Caco-2 (cell line): ENCODE data around the gene STK26. TPM values are rescaled to one million over a fixed set of nuclear protein-coding genes. Genes with fewer than 3 reads are reported as not detected.

Experiments used
- BruUV-seq: library from RNA; stranded (reverse); fragments of 400-500 nt; replicated peaks from 2 replicates; lab custom pipeline; 2021; lab: Mats Ljungman, UMichigan
- CTCF ChIA-PET: fragments of 300-600 bp; sonication (Branson Sonifier 250); formaldehyde crosslinking; loops from one replicate; lab custom pipeline; 2022; ENCODE audit warnings: antibody characterized with exemption; lab: Charles Lee
- POLR2A ChIA-PET: fragments of 300-600 bp; sonication (Branson Sonifier 250); formaldehyde crosslinking; loops from one replicate; lab custom pipeline; 2022; ENCODE audit warnings: antibody characterized with exemption; lab: Charles Lee
- DNase-seq, 2 experiments: peaks; one replicate each; pipeline versions ENCODE4 v3.0.0 to v3.0.0-alpha.2; 2020 to 2022
- H3K27me3 ChIP-seq: replicated peaks from 2 replicates; pipeline ENCODE4 v1.6.0; 2011; ENCODE audit warnings: low read length; ENCODE audit not compliant: control insufficient read depth, insufficient read depth
- H3K36me3 ChIP-seq: 2 replicates; pipeline ENCODE4 v1.5.1; 2011; ENCODE audit warnings: low read length; ENCODE audit not compliant: control insufficient read depth, insufficient read depth
- H3K4me1 ChIP-seq: fragments of 250-450 bp; sonication (Bioruptor Pico); 2 replicates; pipeline ENCODE4 v1.5.1; 2020; ENCODE audit warnings: mild to moderate bottlenecking
- H3K4me3 ChIP-seq: 2 replicates; pipeline ENCODE4 v1.5.1; 2011; ENCODE audit warnings: low read depth, mild to moderate bottlenecking, control low read depth, low read length
- H3K9me3 ChIP-seq: fragments of 250-450 bp; sonication (Bioruptor Pico); 2 replicates; pipeline ENCODE4 v1.5.1; 2020; ENCODE audit warnings: mild to moderate bottlenecking, moderate library complexity
- H3K27ac Mint-ChIP-seq: one replicate; pipeline ENCODE4 v1.8.0; 2022; ENCODE audit warnings: mixed read lengths; ENCODE audit not compliant: unreplicated experiment
- H3K27me3 Mint-ChIP-seq: one replicate; pipeline ENCODE4 v1.8.0; 2022; ENCODE audit warnings: mixed read lengths; ENCODE audit not compliant: insufficient read depth, unreplicated experiment
- H3K36me3 Mint-ChIP-seq: one replicate; pipeline ENCODE4 v1.8.0; 2022; ENCODE audit warnings: mild to moderate bottlenecking, mixed read lengths; ENCODE audit not compliant: insufficient read depth, unreplicated experiment
- H3K4me1 Mint-ChIP-seq: one replicate; pipeline ENCODE4 v1.8.0; 2022; ENCODE audit warnings: low read depth, mixed read lengths; ENCODE audit not compliant: unreplicated experiment
- H3K4me3 Mint-ChIP-seq: one replicate; pipeline ENCODE4 v1.8.0; 2022; ENCODE audit warnings: mild to moderate bottlenecking, moderate library complexity, mixed read lengths; ENCODE audit not compliant: unreplicated experiment
- H3K9me3 Mint-ChIP-seq: one replicate; pipeline ENCODE4 v1.8.0; 2022; ENCODE audit warnings: mixed read lengths; ENCODE audit not compliant: unreplicated experiment
- CTCF ChIP-seq, 2 experiments: fragments of 200-600 bp in 1 of 2; IDR thresholded peaks; 1 replicate in 1 of 2; 2 replicates in 1 of 2; pipeline versions ENCODE4 v1.5.1 to v1.8.0; 2011 to 2022; ENCODE audit warnings: antibody characterized with exemption in 1 of 2, control low read depth in 1 of 2, inconsistent platforms in 1 of 2, low read depth in 1 of 2, low read length in 1 of 2, mild to moderate bottlenecking in 1 of 2, moderate library complexity in 1 of 2; ENCODE audit not compliant: insufficient read depth in 1 of 2, severe bottlenecking in 1 of 2, unreplicated experiment in 1 of 2
- intact Hi-C: fragments of 100-400 bp; cut with micrococcal nuclease; formaldehyde crosslinking; loops from one replicate; pipeline ENCODE4 v1.10.0; 2022; ENCODE audit not compliant: unreplicated experiment
- total RNA-seq: library from RNA; stranded (reverse); gene quantifications from 2 replicates; pipeline ENCODE4 v1.2.3, GENCODE V29; 2022

Gene STK26
- total RNA-seq, 1 experiment from 2014 or later = 37.1 TPM

- Histone ChIP-seq H3K36me3 (no peaks in the 10 kb centered on the region), H3K4me1 (peaks cover 6% of the 10 kb centered on the region), H3K27me3 (no peaks in the 10 kb centered on the region), H3K9me3 (no peaks in the 10 kb centered on the region), H3K4me3 (no peak overlapping the region)
- peaks cover 4% of the 10 kb centered on the region for H3K27me3 Mint-ChIP-seq
- ChIA-PET CTCF (no interaction called here), POLR2A (no interaction called here)
- H3K36me3 Mint-ChIP-seq = no peaks in the 10 kb centered on the region
- H3K4me1 Mint-ChIP-seq = peaks cover 9% of the 10 kb centered on the region
- no peak for DNase-seq
- no peaks in the 10 kb centered on the region for H3K9me3 Mint-ChIP-seq
- no peak for TF ChIP-seq CTCF (IDR thresholded peaks at IDR 0.05; ENCODE audit: insufficient read depth in 1 of 2, low read depth in 1 of 2, low read length in 1 of 2, severe bottlenecking in 1 of 2, unreplicated experiment in 1 of 2)
- H3K27ac Mint-ChIP-seq = no peak overlapping the region
- H3K4me3 Mint-ChIP-seq = no peak overlapping the region
- intact Hi-C loops = no loop called here
- no TSS peak for BruUV-seq
These were observed 34.9 kb upstream of the STK26 start for GRCh38 chrX:131988236-131988635.

GRCh38 chrX:132001127-132001526, 22.0 kb upstream of the STK26 start:
- Mint-ChIP-seq H3K9me3 (no peaks in the 10 kb centered on the region), H3K4me3 (no peak overlapping the region), H3K36me3 (no peaks in the 10 kb centered on the region), H3K4me1 (peaks cover 6% of the 10 kb centered on the region), H3K27ac (no peak overlapping the region), H3K27me3 (peaks cover 4% of the 10 kb centered on the region)
- DNase-seq = no peak
- POLR2A ChIA-PET = no interaction called here
- no peak overlapping the region for H3K4me3 ChIP-seq
- intact Hi-C loops = no loop called here
- no peaks in the 10 kb centered on the region for H3K9me3 ChIP-seq
- H3K36me3 ChIP-seq = no peaks in the 10 kb centered on the region
- CTCF ChIA-PET = interaction anchor here (0.7 kb wide), 1 partner anchor 115 kb away, joined by 3 read pairs; no protein-coding TSS in a partner anchor
- no peak for TF ChIP-seq CTCF (IDR thresholded peaks at IDR 0.05; ENCODE audit: insufficient read depth in 1 of 2, low read depth in 1 of 2, low read length in 1 of 2, severe bottlenecking in 1 of 2, unreplicated experiment in 1 of 2)
- H3K4me1 ChIP-seq = no peaks in the 10 kb centered on the region
- no peaks in the 10 kb centered on the region for H3K27me3 ChIP-seq
- no TSS peak for BruUV-seq

GRCh38 chrX:132004728-132005127, 18.4 kb upstream of the STK26 start:
- BruUV-seq = no TSS peak
- CTCF ChIA-PET = no interaction called here
- no peaks in the 10 kb centered on the region for H3K27me3 ChIP-seq
- Mint-ChIP-seq H3K9me3 (no peaks in the 10 kb centered on the region), H3K36me3 (no peaks in the 10 kb centered on the region), H3K4me3 (no peak overlapping the region), H3K27me3 (peaks cover 3% of the 10 kb centered on the region), H3K4me1 (peaks cover 6% of the 10 kb centered on the region), H3K27ac (no peak overlapping the region)
- POLR2A ChIA-PET = no interaction called here
- H3K4me1 ChIP-seq = no peaks in the 10 kb centered on the region
- DNase-seq = peak in 1 of 2 experiments; percentile 25
- H3K4me3 ChIP-seq = no peak overlapping the region
- no peaks in the 10 kb centered on the region for H3K36me3 ChIP-seq
- TF ChIP-seq CTCF (IDR thresholded peaks at IDR 0.05; ENCODE audit: insufficient read depth in 1 of 2, low read depth in 1 of 2, low read length in 1 of 2, severe bottlenecking in 1 of 2, unreplicated experiment in 1 of 2) = no peak
- intact Hi-C loops = no loop called here
- H3K9me3 ChIP-seq = no peaks in the 10 kb centered on the region
